Measurements from ENCODE around the gene RGS14. TPM values are rescaled to one million over a fixed set of nuclear protein-coding genes. Genes with fewer than 3 reads are reported as not detected.
A peak's percentile ranks its signal among the peaks of the same experiment; 100 is the strongest.
"Not testable (repeated sequence)": the region's sequence is repeated elsewhere in the genome, so short reads cannot be mapped to it uniquely, and the experiment has no call there.

RGS14 gene
- polyA plus RNA-seq, 3 donors, result 16.3 to 18.9 (median 17.4) TPM

GRCh38 chr5:177339107-177339638 lies 18.6 kb upstream of the RGS14 start:
- DNase-seq, result no peak

DNA sequence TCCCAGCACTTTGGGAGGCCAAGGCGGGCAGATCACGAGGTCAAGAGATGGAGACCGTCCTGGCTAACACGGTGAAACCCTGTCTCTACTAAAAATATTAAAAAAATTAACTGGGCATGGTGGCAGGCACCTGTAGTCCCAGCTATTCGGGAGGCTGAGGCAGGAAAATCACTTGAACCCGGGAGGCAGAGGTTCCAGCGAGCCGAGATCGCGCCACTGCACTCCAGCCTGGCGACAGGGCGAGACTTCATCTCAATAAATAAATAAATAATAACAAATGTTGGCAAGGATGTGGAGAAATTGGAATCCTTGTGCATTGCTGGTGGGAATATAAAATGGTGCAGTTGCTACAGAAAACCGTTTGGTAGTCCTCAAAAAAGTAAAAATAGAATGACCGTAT lies 14.7 kb upstream of the RGS14 start:
- DNase-seq, result not testable (repeated sequence)

DNA sequence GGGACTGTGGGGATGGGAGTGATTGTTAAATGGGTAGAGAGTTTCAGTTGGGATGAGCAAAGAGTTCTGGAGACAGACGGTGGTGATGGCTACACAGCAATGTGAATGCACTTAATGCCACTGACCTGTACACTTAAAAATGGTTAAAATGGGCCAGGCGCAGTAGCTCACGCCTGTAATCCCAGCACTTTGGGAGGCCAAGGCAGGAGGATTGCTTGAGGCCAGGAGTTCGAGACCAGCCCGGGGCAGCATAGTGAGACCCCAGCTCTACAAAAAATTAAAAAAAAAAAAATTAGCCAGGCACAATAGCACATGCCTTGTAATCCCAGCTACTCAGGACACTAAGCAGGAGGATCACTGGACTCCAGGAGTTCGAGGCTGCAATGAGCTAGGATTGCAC lies 13.9 kb upstream of the RGS14 start:
- no peak for DNase-seq

- no peak for DNase-seq
These were observed 12.8 kb upstream of the RGS14 start for GRCh38 chr5:177344891-177345290.

GRCh38 chr5:177346820-177347219 lies 10.9 kb upstream of the RGS14 start:
- no peak for DNase-seq

GRCh38 chr5:177347699-177348098 lies 10.0 kb upstream of the RGS14 start:
- DNase-seq, result no peak

DNA sequence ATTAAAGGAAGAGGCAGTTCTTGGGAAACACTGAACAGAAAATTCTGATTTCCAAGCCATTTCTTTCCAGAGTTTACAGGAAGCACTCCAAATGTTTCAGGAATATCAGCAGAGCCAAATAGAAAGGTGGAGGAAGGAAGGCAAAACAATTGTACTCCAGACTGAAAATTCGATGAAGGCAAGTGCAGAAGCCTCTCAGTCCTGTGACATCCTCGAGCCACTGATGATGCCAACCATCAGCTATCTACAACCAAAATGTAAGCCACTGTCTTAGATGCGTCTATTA lies 8.4 kb upstream of the RGS14 start:
- DNase-seq, result no peak

DNA sequence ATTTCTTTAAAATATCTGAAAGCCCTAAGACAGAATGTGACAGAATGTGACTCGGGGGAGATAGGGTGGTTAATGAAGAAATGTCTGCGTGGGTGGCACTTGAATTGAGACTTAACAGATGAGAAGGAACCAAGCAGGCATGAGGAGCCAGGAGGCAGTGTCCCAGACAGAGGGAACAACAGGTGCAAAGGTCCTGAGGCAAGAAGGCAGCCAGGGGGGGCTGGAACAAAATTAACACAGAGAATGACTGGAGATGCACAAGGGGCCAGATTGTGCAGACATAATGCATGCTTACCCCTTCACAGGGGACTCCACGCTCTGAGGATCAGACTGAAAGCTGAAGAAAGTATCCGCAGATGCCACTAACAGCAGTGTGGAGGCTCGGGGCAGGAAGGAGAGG lies 8.0 kb upstream of the RGS14 start:
- no peak for DNase-seq

- no peak for DNase-seq
These were observed 6.8 kb upstream of the RGS14 start for GRCh38 chr5:177350776-177351391.

DNA sequence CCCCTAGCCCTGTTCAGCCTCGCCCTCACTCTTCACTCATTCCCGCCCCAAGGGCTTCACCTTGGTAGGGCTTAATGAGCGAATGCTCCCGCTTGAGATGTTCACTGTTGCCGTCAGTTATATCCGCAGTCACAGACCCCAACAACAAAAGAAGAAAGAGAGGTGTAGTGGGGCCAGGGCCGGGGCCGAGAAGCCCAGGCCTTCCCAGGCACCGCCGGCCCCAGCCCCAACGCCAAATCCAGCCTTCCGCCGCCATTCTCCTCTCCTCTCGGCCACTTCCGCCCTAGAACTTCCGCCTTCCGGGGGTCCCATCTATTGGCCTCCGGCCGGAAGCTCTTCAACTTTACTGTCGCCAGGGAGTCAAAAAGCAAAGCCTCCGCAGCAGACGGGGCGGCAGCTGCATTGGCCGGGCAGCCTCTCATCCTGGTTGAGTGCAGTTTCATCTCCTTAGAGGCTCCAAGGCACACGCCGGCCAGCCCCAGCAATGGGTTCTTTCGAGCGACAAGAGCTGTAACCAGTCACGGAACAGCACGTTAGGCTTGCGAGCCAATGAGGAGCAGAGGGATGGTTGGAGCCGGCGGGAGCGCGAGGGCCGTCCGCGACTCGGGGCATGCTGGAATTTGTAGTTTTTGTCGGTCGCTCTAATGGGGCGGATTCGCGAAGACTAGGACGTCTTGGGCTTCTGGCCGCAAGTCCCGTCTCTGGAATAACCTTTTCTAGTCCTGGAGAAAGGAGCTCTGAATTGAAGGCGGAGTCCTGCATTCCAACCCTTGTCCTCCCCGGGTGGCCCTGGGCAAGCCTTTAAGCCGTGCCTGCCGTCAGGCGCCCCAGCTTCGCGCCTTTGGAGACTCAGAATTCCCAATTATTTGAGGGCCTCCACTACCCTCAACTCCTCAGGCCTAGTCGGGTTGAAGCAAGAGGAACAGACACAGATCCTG lies 6.1 kb upstream of the RGS14 start, which contains the start of gene LMAN2:
TSS of gene LMAN2 (minus strand) at position 277 of the 938 bp plus-strand sequence. CDS start at position 256, 21 bp downstream.
- DNase-seq, result peak; percentile 96

GRCh38 chr5:177353093-177353492 lies 4.6 kb upstream of the RGS14 start:
- no peak for DNase-seq

DNA sequence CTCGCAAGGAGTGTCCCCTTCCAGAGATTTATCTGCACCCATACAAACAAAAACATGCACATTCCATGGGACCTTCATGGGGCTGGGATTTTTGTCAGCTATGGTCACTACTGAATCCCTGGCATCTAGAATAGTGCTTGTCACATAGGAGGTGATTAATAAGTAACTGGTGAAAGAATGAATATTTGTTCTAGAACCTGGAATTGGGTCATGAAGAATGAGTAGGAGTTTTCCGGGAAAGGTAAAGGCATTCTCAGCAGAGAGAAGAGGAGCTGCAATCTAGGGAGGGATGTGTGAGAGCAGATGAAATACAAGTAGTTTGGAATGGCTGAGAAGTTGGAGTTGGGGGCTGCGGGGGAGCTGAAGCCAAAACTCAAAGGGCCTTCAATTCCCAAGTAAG lies 3.5 kb upstream of the RGS14 start:
- no peak for DNase-seq

DNA sequence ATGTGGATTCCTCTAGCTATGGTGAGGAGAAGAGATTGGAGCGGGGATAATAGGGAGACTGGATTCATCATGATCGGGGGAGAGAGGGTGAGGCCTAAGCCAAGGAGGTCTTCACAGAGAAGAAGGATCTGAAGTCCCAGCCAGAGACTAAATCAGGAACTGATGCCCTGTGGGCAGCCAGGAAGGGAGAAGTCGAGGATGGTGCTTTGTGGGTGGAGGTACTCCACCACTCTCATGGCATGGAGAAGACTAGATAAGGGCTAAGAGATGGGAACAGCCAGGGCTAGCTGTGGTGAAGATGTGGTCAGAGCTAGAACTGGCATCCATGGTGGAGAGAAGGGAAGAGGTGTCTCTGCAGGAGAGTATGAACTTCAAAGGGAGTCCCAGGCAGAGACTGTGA lies 3.0 kb upstream of the RGS14 start:
- DNase-seq, result no peak

DNA sequence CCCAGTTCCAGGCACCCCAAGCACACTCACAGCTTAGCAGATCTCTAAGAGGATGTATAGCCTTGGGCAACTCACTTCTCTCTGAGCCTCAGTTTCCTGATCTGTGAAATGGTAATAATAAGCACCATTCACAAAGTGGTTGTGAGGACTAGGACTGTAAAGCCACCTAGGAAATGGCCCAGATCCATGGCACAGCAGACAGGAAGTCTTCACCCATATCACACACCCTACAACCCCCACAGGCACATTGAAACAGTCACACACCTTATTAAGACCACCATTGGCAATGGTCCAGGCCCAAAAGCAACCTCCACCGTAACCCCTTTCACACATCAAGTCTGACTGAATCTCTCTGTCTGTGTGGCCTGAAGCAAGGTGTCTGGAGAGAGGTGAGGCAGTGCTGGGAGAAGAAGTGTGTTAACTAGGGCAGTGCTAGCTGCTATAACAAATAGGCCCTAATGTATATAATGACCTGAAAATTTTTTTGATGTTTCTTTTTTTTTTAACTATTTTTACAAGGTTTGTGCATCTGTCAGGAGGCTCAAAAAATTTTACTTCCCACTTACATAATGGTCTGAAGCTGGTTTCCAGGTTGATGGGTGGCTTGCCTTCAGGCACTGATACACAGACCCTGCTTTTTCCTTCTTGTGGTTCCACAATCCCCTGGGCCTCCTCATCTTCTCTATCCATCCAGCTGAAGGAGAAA lies 2.4 kb upstream of the RGS14 start:
- no peak for DNase-seq

DNA sequence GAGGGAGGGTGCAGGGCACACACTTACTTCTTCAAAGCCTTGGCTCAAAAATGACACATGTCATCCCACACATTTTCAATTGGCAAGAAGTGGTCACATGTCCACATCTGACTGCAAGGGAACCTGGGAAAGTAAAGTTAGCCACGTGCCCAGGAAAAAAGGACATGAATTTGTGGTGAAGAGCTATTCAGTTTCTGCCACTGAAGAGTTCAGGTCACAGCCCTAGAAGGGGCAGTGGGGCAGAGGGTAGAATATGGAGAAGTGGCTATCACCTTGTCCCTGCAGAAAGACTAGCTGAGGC lies 1.9 kb upstream of the RGS14 start:
- DNase-seq, result no peak

DNA sequence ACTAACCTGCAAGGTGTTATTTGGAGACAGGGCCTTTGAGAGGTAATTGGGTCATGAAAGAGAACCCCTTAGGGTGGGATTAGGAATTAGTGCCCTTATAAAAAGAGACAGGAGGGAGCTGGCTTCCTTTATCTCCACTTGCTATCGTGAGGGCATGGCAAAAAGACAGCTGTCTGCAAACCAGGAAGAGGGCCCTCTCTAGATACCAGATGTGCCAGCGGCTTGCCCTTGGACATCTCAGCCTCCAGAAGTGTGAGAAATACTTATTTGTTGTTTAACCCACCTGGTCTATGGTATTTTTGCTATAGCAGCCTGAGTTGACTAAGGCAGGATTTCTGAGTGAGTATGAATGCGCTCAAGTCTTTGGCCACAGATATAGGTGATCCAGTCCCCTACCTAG lies 978 bp upstream of the RGS14 start:
- no peak for DNase-seq

DNA sequence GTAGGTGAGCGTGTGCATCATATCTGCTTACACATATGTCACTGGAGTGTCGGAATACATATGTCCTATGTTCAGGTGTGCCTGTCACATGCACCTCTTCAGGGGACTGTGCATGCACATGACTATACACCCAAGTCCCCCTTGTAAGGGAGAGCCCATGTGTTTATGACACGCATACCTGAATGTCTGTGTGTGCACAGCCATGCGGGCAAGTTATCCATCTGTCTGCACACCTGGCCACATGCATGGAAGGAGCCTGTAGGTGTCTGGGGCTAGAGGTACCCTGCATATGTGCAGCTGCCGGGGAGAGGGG lies 622 bp upstream of the RGS14 start:
- no peak for DNase-seq

- no peak for DNase-seq
These were observed 671 bp downstream of the RGS14 start for GRCh38 chr5:177358370-177358819.

GRCh38 chr5:177359451-177359851 lies 1.7 kb downstream of the RGS14 start:
- DNase-seq, result no peak

DNA sequence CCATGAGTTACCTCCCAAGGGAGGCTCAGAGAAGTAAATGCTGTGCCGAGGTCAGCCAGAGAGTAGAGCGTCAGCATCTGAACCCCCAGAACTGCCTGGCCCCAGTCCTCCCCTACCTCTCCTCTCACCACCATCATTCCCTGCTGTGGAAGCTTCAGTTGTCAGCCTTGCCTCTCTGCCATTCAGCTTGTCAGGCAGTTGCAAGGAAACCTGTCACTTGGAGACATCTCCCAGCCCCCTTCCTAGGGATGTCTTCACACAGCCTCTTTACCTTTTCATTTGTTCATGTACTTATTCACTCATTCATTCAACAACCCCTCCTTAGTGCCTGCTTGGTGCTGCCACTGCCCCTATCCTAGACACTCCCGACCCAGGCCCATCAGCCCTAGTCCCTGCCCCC lies 2.1 kb downstream of the RGS14 start:
- DNase-seq, result no peak

DNA sequence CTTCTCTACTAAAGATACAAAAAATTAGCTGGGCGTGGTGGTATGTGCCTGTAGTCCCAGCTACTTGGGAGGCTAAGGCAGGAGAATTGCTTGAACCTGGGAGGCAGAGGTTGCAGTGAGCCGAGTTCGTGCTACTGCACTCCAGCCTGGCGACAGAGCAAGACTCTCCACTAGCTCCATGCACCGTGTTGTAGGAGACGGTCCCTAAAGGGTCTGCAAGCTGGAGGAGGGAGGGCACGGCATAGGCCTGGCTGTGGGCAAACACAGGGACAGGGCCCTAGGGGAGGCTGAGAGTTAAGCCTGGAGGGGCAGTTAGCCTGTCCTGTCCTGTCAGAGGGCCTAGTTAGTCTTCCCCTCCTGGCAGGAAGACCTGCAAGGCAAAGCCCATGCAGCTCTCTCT lies 3.0 kb downstream of the RGS14 start:
- not testable (repeated sequence) for DNase-seq

DNA sequence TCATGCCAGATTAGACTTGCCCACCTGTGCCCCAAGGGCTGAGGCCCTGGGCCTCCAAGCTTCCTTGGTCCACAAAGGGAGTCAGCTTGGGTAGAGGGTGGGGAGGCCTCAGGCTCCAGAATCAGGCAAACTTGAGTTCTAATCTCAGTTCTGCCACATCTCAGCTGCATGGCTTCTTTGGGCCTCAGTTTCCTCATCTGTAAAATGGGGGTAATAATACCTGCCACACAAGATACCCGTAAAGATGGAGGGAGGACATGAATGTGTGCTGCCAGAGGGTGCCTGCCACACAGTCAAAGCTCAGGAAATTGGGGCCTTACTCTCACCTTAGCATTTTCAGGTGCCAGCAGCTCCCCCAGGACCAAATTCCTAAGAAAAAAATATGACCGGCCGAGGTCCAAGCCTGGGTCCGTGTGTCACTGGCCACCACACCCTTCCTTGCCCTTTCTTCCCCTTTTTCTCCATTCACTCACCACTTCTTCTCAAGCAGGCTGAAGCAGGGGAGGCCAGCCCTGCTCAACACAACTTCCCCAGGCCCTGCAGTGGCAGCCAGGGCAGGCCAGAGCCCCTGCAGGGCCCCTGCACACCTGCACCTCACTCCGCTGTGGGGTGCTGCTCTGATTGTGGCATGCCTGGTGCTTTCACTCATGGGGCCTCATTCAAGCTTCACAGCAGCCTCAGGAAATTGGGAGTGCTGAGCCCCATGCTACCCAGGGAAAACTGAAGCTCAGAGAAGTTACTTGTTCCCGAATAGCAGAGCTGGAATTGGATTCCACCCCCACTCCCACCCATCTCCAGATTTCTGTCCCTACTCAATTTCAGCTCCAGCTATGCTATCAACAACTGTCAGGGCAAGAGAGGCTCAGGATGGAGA lies 3.9 kb downstream of the RGS14 start:
- DNase-seq, result no peak
